KG1 (cell line): Measurements from ENCODE around the gene PFKFB4.

Experiments used
- DNase-seq: peaks from one replicate; lab custom pipeline; 2025; lab: John Stamatoyannopoulos, UW

The PFKFB4 gene

DNA sequence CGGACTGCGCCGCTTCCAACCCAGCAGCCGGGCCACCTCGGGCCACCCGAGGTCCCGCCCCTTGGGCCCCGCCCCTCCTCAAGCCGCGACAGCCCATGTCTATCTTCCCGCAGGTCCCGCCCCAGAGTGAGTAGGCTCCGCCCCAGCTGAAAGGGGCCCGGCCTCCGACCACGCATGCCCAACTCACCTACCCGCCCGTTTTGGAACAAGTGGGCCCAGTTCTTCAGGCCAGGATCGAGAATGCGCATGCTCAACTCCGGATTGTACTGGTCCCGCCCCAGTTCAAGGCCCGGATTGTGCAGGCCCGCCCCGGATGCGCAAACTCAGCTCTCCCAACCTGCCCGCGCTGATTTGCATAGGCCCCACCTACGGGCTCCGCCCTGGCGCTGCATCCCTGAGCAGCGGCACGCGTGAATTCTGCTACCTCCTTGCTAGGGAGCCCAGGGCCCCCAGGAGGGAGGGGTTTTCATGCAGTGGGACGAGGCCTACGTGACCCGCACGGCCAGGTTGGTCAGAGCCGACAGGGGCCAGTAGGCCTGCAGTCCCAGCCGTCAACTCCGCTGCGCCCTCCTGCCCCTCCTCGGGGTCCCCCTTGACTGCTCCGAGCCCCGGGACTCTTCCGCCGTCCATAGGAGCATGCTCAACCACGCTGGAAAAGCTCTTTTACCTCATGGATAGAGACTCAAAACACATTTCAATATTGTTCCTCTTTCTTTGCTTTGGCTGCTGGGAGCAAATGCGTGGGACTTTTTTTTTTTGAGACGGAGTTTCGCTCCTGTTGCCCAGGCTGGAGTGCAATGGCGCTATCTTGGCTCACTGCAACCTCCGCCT, at the start of gene PFKFB4:
Gene PFKFB4, minus strand, starts transcription at position 8 of the 831 bp plus-strand sequence. CDS start 26 bp downstream, outside the sequence.
- peak; percentile 98 for DNase-seq

- DNase-seq: no peak
Measured at GRCh38 chr3:48601622-48601994, 45.0 kb upstream of the PFKFB4 start.

DNA sequence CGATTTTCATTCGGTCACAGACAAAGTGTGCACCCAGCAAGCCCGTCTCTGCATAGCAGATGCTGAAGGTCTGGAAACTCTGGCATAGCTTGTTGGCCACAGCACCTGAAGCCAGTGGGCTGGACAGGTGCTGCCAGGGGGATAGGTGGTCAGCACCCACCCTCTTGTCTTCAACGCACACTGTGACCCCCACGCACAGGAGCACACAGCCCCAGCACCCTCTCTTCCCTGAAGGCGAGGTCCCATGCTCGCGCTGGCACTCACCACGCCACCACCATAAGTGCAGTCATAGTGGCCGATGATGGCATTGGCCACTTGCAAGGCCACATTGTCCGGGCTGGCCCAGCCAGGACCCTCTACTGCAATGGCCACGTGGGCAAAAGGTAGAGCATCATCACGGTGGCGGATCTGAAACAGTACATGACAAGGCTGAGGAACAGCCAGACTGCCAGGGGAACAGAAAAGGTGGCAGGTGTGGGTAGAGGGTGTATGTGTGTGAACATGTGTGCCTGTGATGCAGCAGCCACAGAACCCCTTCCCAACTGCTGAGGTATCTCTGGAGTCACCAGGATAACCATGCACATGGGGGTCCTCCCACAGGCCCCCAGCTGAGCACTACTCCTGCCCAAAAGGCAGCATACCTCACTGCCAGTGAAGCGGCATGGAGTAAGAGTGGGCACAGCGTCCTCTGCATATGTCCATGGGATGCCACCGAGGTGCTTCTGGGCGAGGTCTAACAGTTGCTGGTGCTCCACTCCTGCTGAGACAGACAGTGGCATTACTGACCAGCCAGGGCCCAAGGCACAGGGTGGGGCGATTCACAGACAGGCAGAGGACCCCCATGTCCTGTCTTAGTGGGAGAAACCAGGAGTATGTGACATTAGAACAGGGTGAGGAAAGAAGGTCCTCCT, 44.4 kb upstream of the PFKFB4 start:
- no peak for DNase-seq

DNA sequence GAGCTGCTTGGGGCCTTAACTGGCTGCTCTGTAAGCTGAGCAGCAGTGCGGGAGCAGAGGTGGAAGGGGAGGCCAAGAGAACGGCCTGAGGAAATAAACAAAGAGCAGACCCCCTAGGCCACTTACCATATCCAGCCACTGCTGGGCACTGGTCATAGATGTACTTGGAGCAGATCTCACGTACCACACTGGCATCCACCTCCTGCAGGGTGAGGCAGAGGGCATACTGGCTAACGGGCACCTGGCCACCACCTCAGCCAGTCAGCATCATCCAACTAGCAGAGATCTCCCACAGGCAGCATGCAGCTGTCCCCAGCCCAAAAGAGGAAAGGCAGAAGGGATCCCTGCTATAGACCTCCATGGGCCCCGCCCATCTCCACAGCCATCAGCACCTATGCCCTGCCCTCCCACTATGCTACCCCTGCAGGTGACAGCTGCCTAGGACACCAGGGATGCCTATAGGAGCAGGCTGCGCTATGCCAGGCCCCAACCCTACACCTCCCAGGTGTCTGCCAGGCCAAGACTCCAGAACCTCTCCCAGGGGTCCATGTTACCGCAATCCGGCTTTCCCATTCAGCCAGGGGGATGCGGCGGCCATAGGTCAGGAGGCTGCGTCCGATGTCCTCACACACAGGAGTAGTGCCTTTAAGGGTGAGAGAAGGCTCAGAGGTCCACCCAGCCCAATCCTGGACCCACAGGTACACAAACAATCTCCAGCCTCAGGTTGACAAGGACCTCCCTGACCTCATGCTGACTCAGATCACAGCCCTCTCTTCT, 43.1 kb upstream of the PFKFB4 start:
- no peak for DNase-seq

GRCh38 chr3:48599077-48599501, 42.5 kb upstream of the PFKFB4 start:
- DNase-seq: no peak

DNA sequence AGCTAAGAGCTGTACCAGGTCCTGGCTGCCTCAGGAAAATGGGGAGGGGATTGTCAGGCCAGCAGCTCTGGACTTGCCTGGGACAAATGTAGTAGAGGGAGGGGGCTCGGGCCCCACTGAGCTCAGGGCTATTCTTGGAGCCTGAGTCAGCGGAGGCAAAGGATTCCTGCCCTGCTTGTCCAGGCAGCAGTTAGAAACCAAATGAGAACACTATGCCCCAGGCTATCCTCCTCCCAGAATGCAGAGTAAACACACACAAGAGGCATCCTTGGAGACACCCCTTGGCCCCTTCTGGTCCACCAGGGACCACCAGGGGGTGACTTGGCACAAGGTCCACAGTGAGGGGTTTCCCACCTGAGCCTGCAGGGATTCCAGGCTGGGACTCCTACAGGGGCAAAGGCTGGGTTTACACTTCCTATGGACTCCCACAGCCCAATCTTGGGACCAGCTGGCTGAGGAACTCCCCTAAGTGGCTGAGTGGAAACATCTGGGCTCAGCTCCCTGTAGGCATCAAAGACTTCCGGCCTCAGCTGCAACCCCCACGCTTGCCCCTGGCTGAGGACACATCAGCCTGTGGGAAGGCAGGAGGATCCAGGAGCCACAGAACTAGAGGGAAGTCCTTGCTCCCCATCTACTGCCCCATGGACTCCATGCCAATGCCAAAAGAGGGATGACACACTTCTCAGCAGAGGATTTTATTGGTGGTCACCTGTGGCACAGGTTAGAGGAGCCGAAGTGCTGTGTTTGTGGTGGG, 41.9 kb upstream of the PFKFB4 start:
- DNase-seq: no peak

DNA sequence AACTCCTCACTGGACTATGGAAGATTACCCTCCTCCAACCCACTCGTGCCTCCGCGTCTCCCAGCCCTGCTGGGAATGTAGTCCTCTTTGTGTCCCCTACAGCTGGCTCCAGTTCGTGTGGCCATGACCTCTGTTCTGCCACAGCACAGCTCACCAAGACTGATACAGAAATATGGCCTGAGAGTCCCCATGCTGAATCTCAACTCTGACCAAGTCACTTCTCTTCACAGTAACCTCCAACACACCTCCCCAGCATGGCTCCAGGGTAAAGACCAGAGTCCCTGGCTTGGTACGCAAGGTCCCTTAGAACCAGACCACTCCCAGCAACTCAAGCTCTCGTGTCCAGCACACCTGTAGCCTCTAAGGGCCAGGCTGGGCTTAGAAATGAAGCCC, 40.8 kb upstream of the PFKFB4 start:
- no peak for DNase-seq

GRCh38 chr3:48596676-48597407, 40.2 kb upstream of the PFKFB4 start:
- DNase-seq: no peak

DNA sequence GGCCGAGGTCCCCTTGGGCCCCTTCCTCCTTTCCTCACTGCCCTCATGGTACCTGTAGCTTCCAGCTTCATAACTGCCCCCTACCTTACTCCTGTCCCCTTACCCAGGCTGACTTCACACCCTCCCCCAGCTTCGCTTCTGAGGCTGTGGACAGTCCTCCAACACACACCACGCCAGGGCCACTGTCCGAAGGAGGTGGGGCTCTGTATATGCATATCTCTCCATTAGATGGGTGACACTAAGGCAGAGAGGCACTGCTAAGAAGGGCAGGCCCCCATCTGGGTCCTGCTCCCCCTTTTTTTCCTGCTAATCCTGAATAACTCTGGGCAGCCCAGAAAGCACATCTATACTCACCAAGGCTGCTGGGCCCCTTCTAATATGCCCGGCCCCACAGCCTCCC, 39.6 kb upstream of the PFKFB4 start:
- no peak for DNase-seq

DNA sequence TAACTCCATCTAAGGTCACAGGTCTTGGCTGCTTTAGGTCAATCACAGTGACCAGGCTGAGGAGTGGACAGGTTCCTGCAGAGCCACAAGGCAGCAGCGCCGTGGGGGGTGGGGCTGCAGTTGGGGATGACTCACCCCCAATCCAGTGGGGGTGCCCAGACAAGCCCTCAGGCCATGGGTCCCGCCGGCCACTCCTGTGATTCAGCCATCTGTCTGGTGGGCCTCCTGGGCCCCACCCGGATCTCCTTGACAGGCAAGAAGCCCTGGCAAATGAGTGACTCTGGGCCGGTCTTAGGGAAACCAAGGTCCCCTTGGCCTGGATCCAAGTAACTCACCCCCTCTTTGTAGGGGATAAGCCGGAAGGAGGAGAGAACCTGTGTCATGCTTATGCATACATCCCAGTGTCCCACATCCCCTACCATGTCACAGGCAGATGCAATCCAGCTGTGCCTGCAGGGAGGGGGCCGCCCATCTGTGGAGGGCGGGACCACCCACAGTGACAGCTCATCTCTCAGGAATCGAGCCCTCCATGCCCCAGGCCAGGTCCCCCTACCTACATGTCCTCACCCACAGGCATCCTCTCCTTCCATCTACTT, 39.0 kb upstream of the PFKFB4 start:
- no peak for DNase-seq

DNA sequence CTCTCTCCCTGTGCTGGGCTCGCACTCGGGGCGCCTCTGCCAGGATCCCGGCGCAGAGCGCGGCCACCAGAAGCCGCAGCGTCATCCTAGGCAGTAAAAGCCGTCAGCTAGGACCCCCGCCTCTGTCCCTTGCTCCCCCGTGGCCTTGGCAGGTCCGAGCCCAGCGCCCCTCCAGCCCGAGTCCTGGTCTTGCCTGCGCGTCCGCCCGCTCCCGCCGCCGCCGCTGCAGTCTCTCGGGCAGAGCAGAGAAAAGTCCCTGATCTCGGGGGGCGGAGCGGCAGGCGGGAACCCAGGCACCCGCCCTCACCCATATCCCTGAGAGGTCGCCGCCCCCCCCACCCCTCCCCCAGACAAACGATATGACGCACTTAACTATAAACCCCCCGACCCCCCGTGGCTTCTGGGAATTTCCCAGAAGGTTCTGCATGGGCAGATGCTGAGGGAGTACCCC, 38.5 kb upstream of the PFKFB4 start, which contains the start of gene COL7A1:
Gene COL7A1, minus strand, starts transcription at position 255 of the 451 bp plus-strand sequence. Its CDS starts 170 bp downstream, at position 85.
- DNase-seq: no peak

DNA sequence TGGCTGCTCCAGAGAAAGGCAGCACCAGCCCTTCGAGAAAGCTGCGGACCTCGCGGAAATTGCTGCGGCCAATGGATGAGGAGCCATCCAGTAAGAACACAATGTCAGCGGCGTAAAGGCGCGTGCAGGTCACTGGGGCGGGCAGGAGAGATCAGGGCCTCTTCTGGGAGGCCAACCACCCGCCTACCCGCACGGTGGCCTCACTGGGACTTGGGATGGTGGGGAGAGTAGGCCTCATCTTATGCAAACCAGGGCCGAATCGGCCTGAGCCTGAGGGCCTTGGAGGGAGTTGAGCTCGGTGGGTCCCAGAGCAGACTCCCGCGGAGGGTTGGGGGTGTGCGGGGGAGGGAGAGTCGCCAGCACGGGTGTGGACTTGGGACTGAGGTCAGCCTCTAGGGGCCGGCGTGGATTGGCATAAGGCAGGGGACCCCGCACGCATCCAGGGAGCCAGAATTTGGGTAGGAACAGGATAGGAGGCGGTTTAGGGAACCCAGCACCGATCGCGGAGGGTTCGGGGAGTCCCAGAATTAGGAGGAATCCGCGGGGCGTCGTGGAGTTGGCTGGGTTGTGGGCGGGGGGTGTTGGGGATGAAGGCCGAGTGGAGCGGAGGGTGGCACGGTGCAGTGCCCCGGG, 37.9 kb upstream of the PFKFB4 start:
- DNase-seq: no peak

GRCh38 chr3:48593337-48593736, 36.7 kb upstream of the PFKFB4 start:
- DNase-seq: no peak

DNA sequence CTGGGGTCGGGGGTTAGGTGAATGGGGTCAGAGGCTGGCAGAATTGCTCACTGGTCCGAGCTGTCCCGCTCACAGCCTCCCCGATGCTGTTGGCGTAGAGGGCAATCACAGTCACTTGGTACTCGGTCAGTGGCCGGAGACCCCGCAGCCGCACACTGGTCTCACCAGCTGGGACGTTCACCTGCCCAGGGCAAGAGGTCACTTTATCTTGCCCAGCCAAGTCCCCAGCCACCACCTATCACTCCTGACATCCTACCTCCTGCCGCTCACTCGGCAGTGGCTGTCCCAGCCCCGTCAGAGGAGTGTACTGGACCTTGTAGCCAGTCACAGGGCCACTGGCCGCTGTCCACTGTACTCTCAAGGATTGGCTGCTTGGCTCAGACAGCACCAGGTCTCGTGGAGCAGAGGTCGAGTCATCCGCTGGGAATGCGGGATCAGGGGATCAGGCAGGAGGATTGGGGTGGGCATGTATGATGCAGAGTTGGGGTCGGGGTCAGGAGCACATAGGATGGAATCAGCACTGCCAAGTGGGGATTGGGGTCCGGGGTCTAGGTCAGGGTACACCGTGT, 36.0 kb upstream of the PFKFB4 start:
- DNase-seq: no peak

DNA sequence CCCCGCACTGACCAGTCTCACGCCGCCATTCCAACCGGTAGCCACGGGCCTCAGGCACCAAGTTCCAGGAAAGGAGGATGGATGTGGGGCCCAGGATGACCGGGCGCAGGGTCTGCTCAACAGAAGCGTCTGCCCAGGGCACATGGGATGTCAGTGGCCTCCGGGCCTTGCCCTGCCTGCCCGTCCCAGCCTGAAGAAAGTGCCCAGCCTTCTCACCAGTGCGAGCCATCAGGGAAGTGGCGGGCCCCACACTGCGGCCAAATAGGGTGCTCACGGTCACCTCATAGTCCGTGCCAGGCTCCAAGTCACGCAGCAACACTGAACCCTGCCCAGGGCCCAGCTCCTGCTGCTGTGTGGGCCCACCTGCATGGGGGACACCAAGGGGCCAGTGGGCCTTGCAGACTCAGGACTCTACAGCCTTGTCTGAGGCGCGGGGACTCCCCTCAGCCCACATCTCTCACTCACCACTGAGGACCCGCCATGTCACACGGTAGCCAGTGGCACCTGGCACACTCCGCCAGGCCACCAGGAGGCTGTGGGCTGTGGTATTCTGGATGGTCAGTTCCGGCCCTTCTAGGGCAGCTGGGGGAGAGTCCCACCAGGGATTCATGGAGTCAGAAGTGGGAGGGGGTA, 35.4 kb upstream of the PFKFB4 start:
- DNase-seq: no peak

DNA sequence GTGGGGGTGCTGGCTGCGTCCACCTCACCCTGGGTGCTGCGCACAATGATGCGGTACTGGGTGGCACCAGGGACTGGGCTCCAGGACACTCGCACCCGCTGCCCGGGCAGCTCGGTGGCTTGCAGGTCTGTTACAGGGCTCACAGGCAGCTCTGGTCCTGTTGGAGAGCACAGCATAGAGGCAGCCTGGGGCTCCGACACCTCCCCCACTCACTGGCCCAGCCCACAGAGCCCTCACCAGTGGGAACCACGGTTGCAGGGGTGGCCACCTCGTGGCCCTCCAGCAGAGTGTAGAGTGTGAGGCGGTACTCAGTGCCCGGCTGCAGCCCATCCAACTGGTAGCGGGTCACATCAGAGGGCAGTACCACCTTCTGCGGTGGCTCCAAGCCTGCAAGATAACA, 34.8 kb upstream of the PFKFB4 start:
- no peak for DNase-seq

DNA sequence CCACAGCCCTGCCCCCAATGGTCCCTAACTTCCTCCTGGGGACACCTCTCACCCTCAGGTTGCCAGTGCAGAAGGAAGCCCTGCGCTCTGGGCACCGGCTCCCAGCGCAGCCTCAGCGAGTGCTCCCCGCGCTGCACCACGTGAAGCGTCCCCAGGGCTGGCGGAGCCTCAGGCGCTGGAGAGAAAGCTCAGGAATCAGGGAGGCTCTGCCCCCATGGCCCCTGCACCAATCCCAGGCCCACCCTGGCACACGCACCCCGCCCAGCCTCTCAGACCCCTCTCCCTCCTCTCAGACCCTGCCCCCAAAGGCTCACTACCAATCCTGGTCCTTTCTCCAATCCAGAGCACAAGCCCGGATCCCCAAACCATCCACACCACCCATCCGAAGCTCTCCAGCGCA, 31.6 kb upstream of the PFKFB4 start:
- DNase-seq: no peak

- DNase-seq: no peak
Measured at GRCh38 chr3:48587686-48588085, 31.1 kb upstream of the PFKFB4 start.

DNA sequence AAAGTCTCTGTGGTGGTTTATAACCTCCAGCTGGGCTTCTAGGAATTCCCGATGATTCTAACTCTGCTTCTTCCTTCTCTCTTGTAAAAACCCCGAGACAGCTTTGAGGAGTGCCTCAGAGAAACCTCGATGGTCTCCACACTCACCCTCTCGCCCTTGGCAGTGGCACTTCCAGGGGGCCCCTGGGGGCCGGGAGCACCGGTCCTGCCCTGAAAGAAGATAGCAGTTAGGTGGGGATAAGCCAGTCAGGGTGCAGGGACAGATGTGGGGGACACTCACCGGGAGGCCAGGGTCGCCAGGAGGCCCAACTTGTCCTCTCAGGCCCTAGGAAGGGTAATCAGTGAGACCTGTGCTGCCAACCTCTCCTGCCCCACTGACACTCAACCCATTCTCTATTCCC, 28.8 kb upstream of the PFKFB4 start:
- DNase-seq: no peak
